ENCODE results near the gene CCL4.

The CCL4 gene

GRCh38 chr17:36128411-36128978 is 24.9 kb downstream of the CCL4 start:
- no peaks in the 10 kb centered on the region for H3K27me3 ChIP-seq (ENCODE audit: control insufficient read depth, insufficient read depth, low read length, poor library complexity, severe bottlenecking)
- no peaks in the 10 kb centered on the region for H3K4me1 ChIP-seq (ENCODE audit: control insufficient read depth, insufficient read depth, low read length)
- 88 to 90% methylated on average over 4 of the region's 4 CpGs for WGBS, 2 experiments
- H3K36me3 ChIP-seq (ENCODE audit: control insufficient read depth, insufficient read depth, low read length) = no peaks in the 10 kb centered on the region
- H3K9me3 ChIP-seq (ENCODE audit: control insufficient read depth, low read length) = peaks cover 4% of the 10 kb centered on the region
- H3K4me3 ChIP-seq (ENCODE audit: insufficient read depth, low read depth, low read length) = no peak overlapping the region
- H3K27ac ChIP-seq (ENCODE audit: insufficient read depth, low read depth, low read length, poor library complexity, severe bottlenecking) = no peak overlapping the region

- Histone ChIP-seq H3K36me3 (ENCODE audit: control insufficient read depth, insufficient read depth, low read length) (no peaks in the 10 kb centered on the region), H3K4me1 (ENCODE audit: control insufficient read depth, insufficient read depth, low read length) (no peaks in the 10 kb centered on the region), H3K27ac (ENCODE audit: insufficient read depth, low read depth, low read length, poor library complexity, severe bottlenecking) (no peak overlapping the region), H3K9me3 (ENCODE audit: control insufficient read depth, low read length) (peaks cover 4% of the 10 kb centered on the region), H3K27me3 (ENCODE audit: control insufficient read depth, insufficient read depth, low read length, poor library complexity, severe bottlenecking) (no peaks in the 10 kb centered on the region), H3K4me3 (ENCODE audit: insufficient read depth, low read depth, low read length) (no peak overlapping the region)
- WGBS, 2 experiments = 84 to 90% methylated on average over 1 of the region's 1 CpG
Measured at GRCh38 chr17:36129616-36130015, 26.0 kb downstream of the CCL4 start.

- 89 to 94% methylated on average over 5 of the region's 5 CpGs for WGBS, 2 experiments
- Histone ChIP-seq H3K36me3 (ENCODE audit: control insufficient read depth, insufficient read depth, low read length) (no peaks in the 10 kb centered on the region), H3K27me3 (ENCODE audit: control insufficient read depth, insufficient read depth, low read length, poor library complexity, severe bottlenecking) (no peaks in the 10 kb centered on the region), H3K27ac (ENCODE audit: insufficient read depth, low read depth, low read length, poor library complexity, severe bottlenecking) (no peak overlapping the region), H3K9me3 (ENCODE audit: control insufficient read depth, low read length) (no peaks in the 10 kb centered on the region), H3K4me3 (ENCODE audit: insufficient read depth, low read depth, low read length) (no peak overlapping the region), H3K4me1 (ENCODE audit: control insufficient read depth, insufficient read depth, low read length) (no peaks in the 10 kb centered on the region)
Measured at GRCh38 chr17:36130346-36130745, 26.7 kb downstream of the CCL4 start.

GRCh38 chr17:36131421-36131820 is 27.8 kb downstream of the CCL4 start:
- H3K27me3 ChIP-seq (ENCODE audit: control insufficient read depth, insufficient read depth, low read length, poor library complexity, severe bottlenecking) = no peaks in the 10 kb centered on the region
- WGBS, 2 experiments = 84 to 96% methylated on average over 1 of the region's 2 CpGs
- no peaks in the 10 kb centered on the region for H3K9me3 ChIP-seq (ENCODE audit: control insufficient read depth, low read length)
- H3K36me3 ChIP-seq (ENCODE audit: control insufficient read depth, insufficient read depth, low read length) = no peaks in the 10 kb centered on the region
- no peak overlapping the region for H3K27ac ChIP-seq (ENCODE audit: insufficient read depth, low read depth, low read length, poor library complexity, severe bottlenecking)
- H3K4me3 ChIP-seq (ENCODE audit: insufficient read depth, low read depth, low read length) = no peak overlapping the region
- no peaks in the 10 kb centered on the region for H3K4me1 ChIP-seq (ENCODE audit: control insufficient read depth, insufficient read depth, low read length)

- Histone ChIP-seq H3K27ac (ENCODE audit: insufficient read depth, low read depth, low read length, poor library complexity, severe bottlenecking) (no peak overlapping the region), H3K4me1 (ENCODE audit: control insufficient read depth, insufficient read depth, low read length) (no peaks in the 10 kb centered on the region), H3K4me3 (ENCODE audit: insufficient read depth, low read depth, low read length) (no peak overlapping the region), H3K9me3 (ENCODE audit: control insufficient read depth, low read length) (no peaks in the 10 kb centered on the region), H3K27me3 (ENCODE audit: control insufficient read depth, insufficient read depth, low read length, poor library complexity, severe bottlenecking) (no peaks in the 10 kb centered on the region), H3K36me3 (ENCODE audit: control insufficient read depth, insufficient read depth, low read length) (no peaks in the 10 kb centered on the region)
- 94 to 96% methylated on average over 3 of the region's 3 CpGs for WGBS, 2 experiments
Measured at GRCh38 chr17:36131931-36132330, 28.3 kb downstream of the CCL4 start.

GRCh38 chr17:36132421-36132831 is 28.8 kb downstream of the CCL4 start:
- WGBS, 2 experiments = 85 to 90% methylated on average over 2 of the region's 2 CpGs
- no peaks in the 10 kb centered on the region for H3K9me3 ChIP-seq (ENCODE audit: control insufficient read depth, low read length)
- no peak overlapping the region for H3K4me3 ChIP-seq (ENCODE audit: insufficient read depth, low read depth, low read length)
- H3K36me3 ChIP-seq (ENCODE audit: control insufficient read depth, insufficient read depth, low read length) = no peaks in the 10 kb centered on the region
- no peak overlapping the region for H3K27ac ChIP-seq (ENCODE audit: insufficient read depth, low read depth, low read length, poor library complexity, severe bottlenecking)
- no peaks in the 10 kb centered on the region for H3K27me3 ChIP-seq (ENCODE audit: control insufficient read depth, insufficient read depth, low read length, poor library complexity, severe bottlenecking)
- H3K4me1 ChIP-seq (ENCODE audit: control insufficient read depth, insufficient read depth, low read length) = no peaks in the 10 kb centered on the region

- Histone ChIP-seq H3K9me3 (ENCODE audit: control insufficient read depth, low read length) (no peaks in the 10 kb centered on the region), H3K4me1 (ENCODE audit: control insufficient read depth, insufficient read depth, low read length) (no peaks in the 10 kb centered on the region), H3K4me3 (ENCODE audit: insufficient read depth, low read depth, low read length) (no peak overlapping the region), H3K36me3 (ENCODE audit: control insufficient read depth, insufficient read depth, low read length) (no peaks in the 10 kb centered on the region), H3K27me3 (ENCODE audit: control insufficient read depth, insufficient read depth, low read length, poor library complexity, severe bottlenecking) (no peaks in the 10 kb centered on the region), H3K27ac (ENCODE audit: insufficient read depth, low read depth, low read length, poor library complexity, severe bottlenecking) (no peak overlapping the region)
- WGBS, 2 experiments = 92 to 93% methylated on average over 4 of the region's 4 CpGs
Measured at GRCh38 chr17:36133602-36134236, 30.1 kb downstream of the CCL4 start.

- no peak overlapping the region for H3K4me3 ChIP-seq (ENCODE audit: insufficient read depth, low read depth, low read length)
- no peaks in the 10 kb centered on the region for H3K4me1 ChIP-seq (ENCODE audit: control insufficient read depth, insufficient read depth, low read length)
- 90 to 94% methylated on average over 4 of the region's 4 CpGs for WGBS, 2 experiments
- no peak overlapping the region for H3K27ac ChIP-seq (ENCODE audit: insufficient read depth, low read depth, low read length, poor library complexity, severe bottlenecking)
- no peaks in the 10 kb centered on the region for H3K36me3 ChIP-seq (ENCODE audit: control insufficient read depth, insufficient read depth, low read length)
- no peaks in the 10 kb centered on the region for H3K9me3 ChIP-seq (ENCODE audit: control insufficient read depth, low read length)
- H3K27me3 ChIP-seq (ENCODE audit: control insufficient read depth, insufficient read depth, low read length, poor library complexity, severe bottlenecking) = no peaks in the 10 kb centered on the region
Measured at GRCh38 chr17:36135465-36135864, 31.8 kb downstream of the CCL4 start.

- Histone ChIP-seq H3K4me3 (ENCODE audit: insufficient read depth, low read depth, low read length) (no peak overlapping the region), H3K27ac (ENCODE audit: insufficient read depth, low read depth, low read length, poor library complexity, severe bottlenecking) (no peak overlapping the region), H3K9me3 (ENCODE audit: control insufficient read depth, low read length) (no peaks in the 10 kb centered on the region), H3K4me1 (ENCODE audit: control insufficient read depth, insufficient read depth, low read length) (no peaks in the 10 kb centered on the region), H3K27me3 (ENCODE audit: control insufficient read depth, insufficient read depth, low read length, poor library complexity, severe bottlenecking) (no peaks in the 10 kb centered on the region), H3K36me3 (ENCODE audit: control insufficient read depth, insufficient read depth, low read length) (no peaks in the 10 kb centered on the region)
- 93 to 94% methylated on average over 1 of the region's 1 CpG for WGBS, 2 experiments
Measured at GRCh38 chr17:36136036-36136435, 32.4 kb downstream of the CCL4 start.

- 100% methylated on average over 1 of the region's 1 CpG for WGBS, 2 experiments
- Histone ChIP-seq H3K4me3 (ENCODE audit: insufficient read depth, low read depth, low read length) (no peak overlapping the region), H3K36me3 (ENCODE audit: control insufficient read depth, insufficient read depth, low read length) (no peaks in the 10 kb centered on the region), H3K27ac (ENCODE audit: insufficient read depth, low read depth, low read length, poor library complexity, severe bottlenecking) (no peak overlapping the region), H3K4me1 (ENCODE audit: control insufficient read depth, insufficient read depth, low read length) (no peaks in the 10 kb centered on the region), H3K9me3 (ENCODE audit: control insufficient read depth, low read length) (no peaks in the 10 kb centered on the region), H3K27me3 (ENCODE audit: control insufficient read depth, insufficient read depth, low read length, poor library complexity, severe bottlenecking) (peaks cover 3% of the 10 kb centered on the region)
Measured at GRCh38 chr17:36136439-36136838, 32.8 kb downstream of the CCL4 start.
